Astrocyte of the hippocampus (primary cell): ENCODE data around the gene DNAJC17.

Source experiments
- DNase-seq: peaks from one replicate; pipeline ENCODE4 v3.0.0; 2011; ENCODE audit warnings: low read depth, low spot score

Gene DNAJC17

GRCh38 chr15:40766906-40767837, 40.1 kb downstream of the DNAJC17 start:
- DNase-seq, result peak; percentile 86

GRCh38 chr15:40766194-40766815, 41.0 kb downstream of the DNAJC17 start:
- peak; percentile 57 for DNase-seq

GRCh38 chr15:40764629-40765103, 42.6 kb downstream of the DNAJC17 start:
- DNase-seq, result peak; percentile 36

- DNase-seq, result peak; percentile 90
These were observed 43.3 kb downstream of the DNAJC17 start, which contains the start of gene GCHFR for GRCh38 chr15:40763801-40764628. Gene GCHFR, plus strand, starts transcription at chr15:40764068. Its CDS starts 113 bp downstream, at chr15:40764181.

- DNase-seq, result peak; percentile 88
These were observed 44.1 kb downstream of the DNAJC17 start for GRCh38 chr15:40762919-40763800.

- DNase-seq, result no peak
These were observed 47.3 kb downstream of the DNAJC17 start for GRCh38 chr15:40759961-40760360.

- DNase-seq, result no peak
These were observed 50.3 kb downstream of the DNAJC17 start for GRCh38 chr15:40756938-40757337.

- no peak for DNase-seq
These were observed 51.5 kb downstream of the DNAJC17 start for GRCh38 chr15:40755812-40756208.

GRCh38 chr15:40754883-40755811, 52.1 kb downstream of the DNAJC17 start, which contains the start of gene RMDN3:
Gene RMDN3, minus strand, starts transcription at chr15:40755254. Its CDS starts 471 bp downstream, at chr15:40754783.
- DNase-seq, result peak; percentile 98

GRCh38 chr15:40754574-40754882, 52.7 kb downstream of the DNAJC17 start:
- peak; percentile 41 for DNase-seq

- DNase-seq, result no peak
These were observed 55.5 kb downstream of the DNAJC17 start for GRCh38 chr15:40751745-40752144.

- DNase-seq, result no peak
These were observed 56.4 kb downstream of the DNAJC17 start for GRCh38 chr15:40750885-40751284.

- DNase-seq, result no peak
These were observed 58.1 kb downstream of the DNAJC17 start for GRCh38 chr15:40749151-40749630.

- DNase-seq, result no peak
These were observed 59.3 kb downstream of the DNAJC17 start for GRCh38 chr15:40747685-40748631.

GRCh38 chr15:40746916-40747418, 60.3 kb downstream of the DNAJC17 start:
- DNase-seq, result no peak

GRCh38 chr15:40744815-40745152, 62.5 kb downstream of the DNAJC17 start:
- no peak for DNase-seq

GRCh38 chr15:40743921-40744814, 63.1 kb downstream of the DNAJC17 start:
- no peak for DNase-seq
